ENCODE measurements around the gene ABI1.

ABI1 gene

DNA sequence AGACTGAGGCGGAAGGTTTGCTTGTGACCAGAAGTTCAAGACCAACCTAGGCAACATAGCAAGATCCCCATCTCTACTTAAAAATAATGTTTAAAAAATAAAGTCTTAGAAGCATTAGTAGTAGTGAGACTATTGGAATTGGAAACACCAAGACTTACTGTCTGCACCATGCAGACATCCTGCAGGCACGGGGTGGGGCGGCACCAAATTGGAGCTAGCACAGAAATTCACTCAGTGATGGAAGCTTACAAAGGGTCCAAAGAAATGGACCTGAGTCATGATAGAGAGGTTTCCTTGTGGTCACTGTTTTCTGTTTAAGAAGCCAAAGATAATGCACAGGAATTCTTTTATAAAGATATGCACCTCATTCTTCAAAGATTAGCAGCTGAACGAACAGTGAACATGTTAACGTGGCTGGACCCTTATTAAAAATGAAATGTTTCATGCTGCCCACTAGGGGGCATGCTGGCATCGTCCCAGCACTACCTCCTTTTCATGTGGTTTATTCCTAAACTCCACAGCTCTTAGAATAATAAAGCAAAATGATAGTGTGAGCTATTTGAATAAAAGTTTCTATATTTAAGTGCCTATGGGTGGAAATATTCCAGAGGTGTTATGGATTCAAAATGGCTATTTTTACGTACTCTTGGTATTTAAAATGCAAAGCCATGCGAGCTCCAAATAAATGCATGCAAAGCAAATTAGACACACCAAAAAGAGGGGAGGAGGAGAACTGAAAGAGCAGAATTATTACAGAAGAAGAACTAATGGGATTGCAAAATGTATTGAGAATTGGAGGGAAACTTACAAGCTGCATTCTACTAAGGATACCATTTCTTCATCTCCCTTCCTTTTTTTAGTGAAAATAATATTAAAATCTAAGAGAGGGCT lies 134.7 kb downstream of the ABI1 start (continued):
- TF ChIP-seq, protein P1, sequence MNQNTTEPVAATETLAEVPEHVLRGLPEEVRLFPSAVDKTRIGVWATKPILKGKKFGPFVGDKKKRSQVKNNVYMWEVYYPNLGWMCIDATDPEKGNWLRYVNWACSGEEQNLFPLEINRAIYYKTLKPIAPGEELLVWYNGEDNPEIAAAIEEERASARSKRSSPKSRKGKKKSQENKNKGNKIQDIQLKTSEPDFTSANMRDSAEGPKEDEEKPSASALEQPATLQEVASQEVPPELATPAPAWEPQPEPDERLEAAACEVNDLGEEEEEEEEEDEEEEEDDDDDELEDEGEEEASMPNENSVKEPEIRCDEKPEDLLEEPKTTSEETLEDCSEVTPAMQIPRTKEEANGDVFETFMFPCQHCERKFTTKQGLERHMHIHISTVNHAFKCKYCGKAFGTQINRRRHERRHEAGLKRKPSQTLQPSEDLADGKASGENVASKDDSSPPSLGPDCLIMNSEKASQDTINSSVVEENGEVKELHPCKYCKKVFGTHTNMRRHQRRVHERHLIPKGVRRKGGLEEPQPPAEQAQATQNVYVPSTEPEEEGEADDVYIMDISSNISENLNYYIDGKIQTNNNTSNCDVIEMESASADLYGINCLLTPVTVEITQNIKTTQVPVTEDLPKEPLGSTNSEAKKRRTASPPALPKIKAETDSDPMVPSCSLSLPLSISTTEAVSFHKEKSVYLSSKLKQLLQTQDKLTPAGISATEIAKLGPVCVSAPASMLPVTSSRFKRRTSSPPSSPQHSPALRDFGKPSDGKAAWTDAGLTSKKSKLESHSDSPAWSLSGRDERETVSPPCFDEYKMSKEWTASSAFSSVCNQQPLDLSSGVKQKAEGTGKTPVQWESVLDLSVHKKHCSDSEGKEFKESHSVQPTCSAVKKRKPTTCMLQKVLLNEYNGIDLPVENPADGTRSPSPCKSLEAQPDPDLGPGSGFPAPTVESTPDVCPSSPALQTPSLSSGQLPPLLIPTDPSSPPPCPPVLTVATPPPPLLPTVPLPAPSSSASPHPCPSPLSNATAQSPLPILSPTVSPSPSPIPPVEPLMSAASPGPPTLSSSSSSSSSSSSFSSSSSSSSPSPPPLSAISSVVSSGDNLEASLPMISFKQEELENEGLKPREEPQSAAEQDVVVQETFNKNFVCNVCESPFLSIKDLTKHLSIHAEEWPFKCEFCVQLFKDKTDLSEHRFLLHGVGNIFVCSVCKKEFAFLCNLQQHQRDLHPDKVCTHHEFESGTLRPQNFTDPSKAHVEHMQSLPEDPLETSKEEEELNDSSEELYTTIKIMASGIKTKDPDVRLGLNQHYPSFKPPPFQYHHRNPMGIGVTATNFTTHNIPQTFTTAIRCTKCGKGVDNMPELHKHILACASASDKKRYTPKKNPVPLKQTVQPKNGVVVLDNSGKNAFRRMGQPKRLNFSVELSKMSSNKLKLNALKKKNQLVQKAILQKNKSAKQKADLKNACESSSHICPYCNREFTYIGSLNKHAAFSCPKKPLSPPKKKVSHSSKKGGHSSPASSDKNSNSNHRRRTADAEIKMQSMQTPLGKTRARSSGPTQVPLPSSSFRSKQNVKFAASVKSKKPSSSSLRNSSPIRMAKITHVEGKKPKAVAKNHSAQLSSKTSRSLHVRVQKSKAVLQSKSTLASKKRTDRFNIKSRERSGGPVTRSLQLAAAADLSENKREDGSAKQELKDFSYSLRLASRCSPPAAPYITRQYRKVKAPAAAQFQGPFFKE (tag by site-specific recombination; IDR thresholded peaks at IDR 0.05; ENCODE audit: borderline replicate concordance): no peak
- TF ChIP-seq, protein P2, sequence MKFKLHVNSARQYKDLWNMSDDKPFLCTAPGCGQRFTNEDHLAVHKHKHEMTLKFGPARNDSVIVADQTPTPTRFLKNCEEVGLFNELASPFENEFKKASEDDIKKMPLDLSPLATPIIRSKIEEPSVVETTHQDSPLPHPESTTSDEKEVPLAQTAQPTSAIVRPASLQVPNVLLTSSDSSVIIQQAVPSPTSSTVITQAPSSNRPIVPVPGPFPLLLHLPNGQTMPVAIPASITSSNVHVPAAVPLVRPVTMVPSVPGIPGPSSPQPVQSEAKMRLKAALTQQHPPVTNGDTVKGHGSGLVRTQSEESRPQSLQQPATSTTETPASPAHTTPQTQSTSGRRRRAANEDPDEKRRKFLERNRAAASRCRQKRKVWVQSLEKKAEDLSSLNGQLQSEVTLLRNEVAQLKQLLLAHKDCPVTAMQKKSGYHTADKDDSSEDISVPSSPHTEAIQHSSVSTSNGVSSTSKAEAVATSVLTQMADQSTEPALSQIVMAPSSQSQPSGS (tag by site-specific recombination; IDR thresholded peaks at IDR 0.05; ENCODE audit: low read depth): no peak

DNA sequence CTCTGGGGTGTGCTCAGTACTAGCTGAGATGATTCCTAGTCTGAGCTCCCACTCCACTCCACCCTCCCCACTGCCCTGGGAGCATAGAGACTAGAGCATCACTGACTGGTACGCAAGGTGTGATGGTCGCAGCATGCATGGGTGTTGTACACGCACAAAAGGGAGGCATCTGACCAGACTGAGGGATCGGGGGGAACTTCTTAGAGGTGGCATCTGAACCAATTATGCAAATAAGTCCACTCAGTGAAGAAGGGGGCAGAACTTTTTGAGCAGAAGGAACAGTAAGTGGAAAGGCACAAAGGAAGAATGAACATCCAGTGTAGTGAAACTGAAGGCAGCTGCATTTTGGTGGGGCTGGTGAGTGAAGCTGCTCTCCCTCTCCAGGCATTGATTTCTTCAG lies 137.7 kb downstream of the ABI1 start:
- ChIA-PET CTCF (interaction anchor here (0.7 to 1.7 kb wide), 2 partner anchors 159 to 385 kb away, joined by 3 to 20 read pairs; no protein-coding TSS in a partner anchor), POLR2A (no interaction called here)
- no peak overlapping the region for H3K27ac ChIP-seq (ENCODE audit: extremely low read depth, low read depth, low read length)
- H3K4me1 ChIP-seq (ENCODE audit: control insufficient read depth, insufficient read depth, low read length): no peaks in the 10 kb centered on the region
- H3K9me3 ChIP-seq (ENCODE audit: control insufficient read depth, insufficient read depth, low read depth, low read length): no peaks in the 10 kb centered on the region
- TF ChIP-seq, protein P3, sequence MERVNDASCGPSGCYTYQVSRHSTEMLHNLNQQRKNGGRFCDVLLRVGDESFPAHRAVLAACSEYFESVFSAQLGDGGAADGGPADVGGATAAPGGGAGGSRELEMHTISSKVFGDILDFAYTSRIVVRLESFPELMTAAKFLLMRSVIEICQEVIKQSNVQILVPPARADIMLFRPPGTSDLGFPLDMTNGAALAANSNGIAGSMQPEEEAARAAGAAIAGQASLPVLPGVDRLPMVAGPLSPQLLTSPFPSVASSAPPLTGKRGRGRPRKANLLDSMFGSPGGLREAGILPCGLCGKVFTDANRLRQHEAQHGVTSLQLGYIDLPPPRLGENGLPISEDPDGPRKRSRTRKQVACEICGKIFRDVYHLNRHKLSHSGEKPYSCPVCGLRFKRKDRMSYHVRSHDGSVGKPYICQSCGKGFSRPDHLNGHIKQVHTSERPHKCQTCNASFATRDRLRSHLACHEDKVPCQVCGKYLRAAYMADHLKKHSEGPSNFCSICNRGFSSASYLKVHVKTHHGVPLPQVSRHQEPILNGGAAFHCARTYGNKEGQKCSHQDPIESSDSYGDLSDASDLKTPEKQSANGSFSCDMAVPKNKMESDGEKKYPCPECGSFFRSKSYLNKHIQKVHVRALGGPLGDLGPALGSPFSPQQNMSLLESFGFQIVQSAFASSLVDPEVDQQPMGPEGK (tag by site-specific recombination; IDR thresholded peaks at IDR 0.05): no peak
- no peak for TF ChIP-seq ZNF830 (tag by site-specific recombination; IDR thresholded peaks at IDR 0.05; ENCODE audit: low read depth)
- no peak for TF ChIP-seq ZNF791 (tag by site-specific recombination; IDR thresholded peaks at IDR 0.05)
- H3K36me3 ChIP-seq (ENCODE audit: control insufficient read depth in 2 of 2, insufficient read depth in 1 of 2, low read length in 2 of 2): peaks cover 38 to 79% of the 10 kb centered on the region in 2 experiments
- no peak overlapping the region for H3K4me3 ChIP-seq (ENCODE audit: low read depth, low read length)

DNA sequence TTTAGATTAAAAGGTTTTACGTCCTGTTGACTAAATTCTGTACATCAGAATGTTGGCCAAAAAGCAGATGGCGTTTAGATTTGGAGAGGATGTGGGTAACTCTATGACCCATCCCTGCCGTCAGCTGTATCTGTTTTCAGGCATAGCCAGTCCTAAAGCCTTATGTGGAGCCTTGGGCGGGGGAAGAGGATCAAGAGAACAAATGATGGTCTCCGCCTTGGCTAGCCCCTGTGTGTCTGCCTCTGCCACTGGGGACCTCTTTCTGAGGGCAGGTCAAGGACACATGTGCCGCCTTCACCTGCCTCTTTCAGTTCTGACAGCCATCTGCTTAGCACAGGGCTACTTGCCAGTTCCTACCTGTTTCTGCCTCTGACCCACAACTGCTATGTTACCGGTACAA lies 139.2 kb downstream of the ABI1 start:
- H3K27ac ChIP-seq (ENCODE audit: extremely low read depth, low read depth, low read length): no peak overlapping the region
- CTCF ChIA-PET: interaction anchor here (0.6 kb wide), 1 partner anchor 40 kb away, joined by 3 read pairs; no protein-coding TSS in a partner anchor
- H3K4me3 ChIP-seq (ENCODE audit: low read depth, low read length): no peak overlapping the region
- H3K9me3 ChIP-seq (ENCODE audit: control insufficient read depth, insufficient read depth, low read depth, low read length): no peaks in the 10 kb centered on the region
- no peaks in the 10 kb centered on the region for H3K4me1 ChIP-seq (ENCODE audit: control insufficient read depth, insufficient read depth, low read length)
- POLR2A ChIA-PET: no interaction called here
- TF ChIP-seq, protein P4, sequence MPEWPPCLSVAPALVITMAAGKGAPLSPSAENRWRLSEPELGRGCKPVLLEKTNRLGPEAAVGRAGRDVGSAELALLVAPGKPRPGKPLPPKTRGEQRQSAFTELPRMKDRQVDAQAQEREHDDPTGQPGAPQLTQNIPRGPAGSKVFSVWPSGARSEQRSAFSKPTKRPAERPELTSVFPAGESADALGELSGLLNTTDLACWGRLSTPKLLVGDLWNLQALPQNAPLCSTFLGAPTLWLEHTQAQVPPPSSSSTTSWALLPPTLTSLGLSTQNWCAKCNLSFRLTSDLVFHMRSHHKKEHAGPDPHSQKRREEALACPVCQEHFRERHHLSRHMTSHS (tag by site-specific recombination; IDR thresholded peaks at IDR 0.05): no peak
- TF ChIP-seq ZNF560 (tag by site-specific recombination; IDR thresholded peaks at IDR 0.05; ENCODE audit: borderline replicate concordance): no peak
- no peak for TF ChIP-seq ZNF423 (tag by site-specific recombination; IDR thresholded peaks at IDR 0.05)
- TF ChIP-seq ZNF302 (tag by site-specific recombination; IDR thresholded peaks at IDR 0.05; ENCODE audit: low read depth): no peak
- no peak for TF ChIP-seq ZNF473 (tag by site-specific recombination; IDR thresholded peaks at IDR 0.05)
- TF ChIP-seq ZBTB1 (tag by site-specific recombination; IDR thresholded peaks at IDR 0.05): no peak
- H3K36me3 ChIP-seq (ENCODE audit: control insufficient read depth in 2 of 2, insufficient read depth in 1 of 2, low read length in 2 of 2): peaks cover 39 to 78% of the 10 kb centered on the region in 2 experiments

Data from HEK293 (cell line).